ENCODE measurements around the gene RAB27A.

- no peak for TF ChIP-seq CTCF (IDR thresholded peaks at IDR 0.05)
- no peak for TF ChIP-seq POLR2AphosphoS5 (IDR thresholded peaks at IDR 0.05)
- TF ChIP-seq POLR2A (IDR thresholded peaks at IDR 0.05), result no peak
- TF ChIP-seq EP300 (IDR thresholded peaks at IDR 0.05), result no peak
Measured at GRCh38 chr15:55319537-55320237, 30.1 kb upstream of the RAB27A start.

All from gastroesophageal sphincter (tissue), 3 donors.